ENCODE results near the gene TAF11L3.

- no peak for TF ChIP-seq CTCF (IDR thresholded peaks at IDR 0.05; ENCODE audit: low read depth, low read length, missing input control)
- TF ChIP-seq MAX (IDR thresholded peaks at IDR 0.05): no peak
- TF ChIP-seq SP1 (IDR thresholded peaks at IDR 0.05): no peak
- TF ChIP-seq YY1 (IDR thresholded peaks at IDR 0.05): no peak
- no peak for TF ChIP-seq NR2F2 (IDR thresholded peaks at IDR 0.05)
- TF ChIP-seq REST (IDR thresholded peaks at IDR 0.05): no peak
- no peak for TF ChIP-seq RXRA (IDR thresholded peaks at IDR 0.05)
- TF ChIP-seq TAF1 (conservative IDR thresholded peaks at IDR 0.05): no peak
- TF ChIP-seq GABPA (IDR thresholded peaks at IDR 0.05 in 1 of 2, conservative IDR thresholded peaks at IDR 0.05 in 1 of 2): no peak
- no peak for TF ChIP-seq EGR1 (IDR thresholded peaks at IDR 0.05; ENCODE audit: low read depth in 2 of 2)
- no peak for TF ChIP-seq ZBTB33 (IDR thresholded peaks at IDR 0.05)
- no peak for TF ChIP-seq JUND (IDR thresholded peaks at IDR 0.05)
These were observed 48.1 kb upstream of the TAF11L3 start for GRCh38 chr5:17470064-17470463.
